GM18511 (cell line): ENCODE measurements around the gene CYFIP2.
A peak's percentile ranks its signal among the peaks of the same experiment; 100 is the strongest.

Experiments
- ATAC-seq: cut with Tn5 transposase; IDR thresholded peaks from one replicate; pipeline ENCODE4 v1.9.1; 2021; ENCODE audit warnings: mild to moderate bottlenecking, moderate library complexity; ENCODE audit not compliant: unreplicated experiment

Gene CYFIP2

DNA sequence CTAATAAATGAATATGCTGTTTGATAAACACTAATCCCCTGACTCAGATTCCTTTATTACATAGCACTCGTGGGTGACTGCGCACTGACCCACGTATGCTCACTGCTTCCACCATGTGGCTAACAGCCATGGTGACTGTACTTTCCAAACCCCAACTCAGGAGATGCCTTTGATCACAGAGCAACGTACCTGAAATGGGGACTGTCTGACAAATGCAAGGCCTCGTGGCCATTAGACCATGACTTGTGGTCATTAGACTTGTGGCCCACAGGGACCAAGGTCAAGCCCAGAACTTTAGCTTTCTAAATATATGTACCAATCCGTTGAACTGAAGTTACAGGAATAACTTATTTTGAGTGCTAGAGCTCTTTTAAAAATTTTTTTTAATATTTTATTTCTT is 46.6 kb downstream of the CYFIP2 start:
- peak; percentile 92 for ATAC-seq

DNA sequence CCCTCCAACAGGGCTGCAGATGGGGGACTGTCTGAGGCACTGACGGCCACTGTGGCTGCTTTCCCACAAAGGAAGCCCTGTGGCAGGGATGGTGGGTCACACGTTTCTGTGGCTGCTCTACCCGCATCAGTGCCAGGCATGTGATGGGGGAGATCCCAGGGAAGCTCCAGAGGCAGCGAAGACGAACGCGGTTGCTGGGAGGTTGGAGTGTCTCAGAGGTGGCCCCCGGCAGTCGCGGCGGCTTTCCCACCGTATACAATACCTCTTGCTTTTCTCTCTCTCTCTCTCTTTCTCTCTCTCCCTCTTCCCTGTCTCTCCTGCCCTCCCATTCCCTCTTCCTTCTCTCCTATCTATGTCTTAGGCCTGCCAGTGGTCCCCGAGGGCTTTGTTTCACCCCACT is 56.7 kb downstream of the CYFIP2 start:
- no peak for ATAC-seq

DNA sequence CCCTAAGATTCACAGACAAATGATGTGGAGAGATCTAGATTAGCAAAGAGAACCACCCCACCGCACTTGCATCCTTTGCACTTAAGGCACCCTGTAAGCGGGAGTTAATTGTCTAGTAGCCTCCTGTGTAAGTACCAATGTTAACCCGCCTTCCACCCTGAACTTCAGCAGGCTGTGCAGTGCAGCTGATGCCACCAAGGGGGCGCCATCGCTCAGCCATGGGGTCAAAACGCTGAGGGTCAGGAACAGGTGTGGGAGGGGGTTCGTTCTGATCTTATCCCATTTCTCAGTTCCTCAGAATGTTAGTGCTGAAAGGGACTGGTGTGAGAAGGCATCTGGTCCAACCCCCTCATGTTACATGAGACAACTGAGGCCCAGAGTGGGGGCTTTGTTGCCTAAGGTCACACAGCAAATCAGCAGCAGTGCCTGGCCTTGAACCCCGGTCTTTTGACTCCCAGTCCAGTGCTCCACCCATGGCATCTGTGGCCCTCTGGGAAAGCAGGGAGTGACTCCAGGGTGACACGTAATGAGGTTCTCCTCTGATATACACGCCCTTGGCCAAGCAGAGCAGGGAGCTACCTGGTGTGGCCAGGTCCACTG is 57.3 kb downstream of the CYFIP2 start:
- ATAC-seq = no peak

DNA sequence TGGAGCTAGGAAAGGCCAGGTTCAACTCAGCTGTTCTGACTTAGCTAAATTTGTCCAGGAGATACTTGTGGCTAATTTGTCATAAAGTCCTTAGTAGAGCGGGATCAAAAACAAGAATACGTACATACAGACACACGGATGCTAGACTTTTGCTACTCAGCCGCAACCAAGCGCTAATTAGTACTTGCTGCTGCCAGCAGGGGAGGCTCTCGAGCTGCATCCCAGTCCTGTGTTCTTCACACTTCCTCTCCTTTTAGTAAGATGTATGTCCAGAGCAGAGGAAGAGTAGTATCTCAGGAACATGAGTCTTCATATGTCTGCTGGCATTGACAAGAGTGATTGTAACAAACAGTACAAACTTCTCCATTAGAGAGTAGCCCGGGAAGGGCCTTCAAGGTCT is 58.3 kb downstream of the CYFIP2 start:
- ATAC-seq = no peak

DNA sequence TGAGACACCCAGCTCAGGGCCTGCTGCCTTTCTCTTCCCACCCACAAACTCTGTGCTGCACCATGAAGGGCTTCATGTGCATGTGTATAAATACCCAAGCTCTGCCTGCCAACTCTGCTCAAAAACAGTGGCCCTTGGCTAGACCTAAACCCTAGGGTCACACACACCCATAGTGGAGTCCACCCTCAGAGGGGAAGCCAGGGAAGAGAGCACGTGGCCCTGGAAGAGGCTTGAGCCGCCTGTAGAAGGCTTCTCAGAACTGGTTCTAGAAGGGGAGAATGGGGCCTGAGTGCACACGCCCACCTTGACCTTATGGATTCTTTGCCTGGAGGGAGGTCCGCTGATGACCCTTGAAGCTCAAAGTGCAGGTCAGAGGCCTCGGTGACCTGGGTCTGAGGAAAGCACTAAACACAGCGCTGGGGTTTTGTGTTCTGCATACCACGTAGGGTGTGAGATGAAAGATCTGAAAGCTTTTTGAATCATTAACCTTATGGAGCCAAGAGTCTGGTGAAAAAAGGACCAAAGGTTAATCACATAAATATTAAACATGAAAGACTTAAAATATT is 60.6 kb downstream of the CYFIP2 start:
- no peak for ATAC-seq

DNA sequence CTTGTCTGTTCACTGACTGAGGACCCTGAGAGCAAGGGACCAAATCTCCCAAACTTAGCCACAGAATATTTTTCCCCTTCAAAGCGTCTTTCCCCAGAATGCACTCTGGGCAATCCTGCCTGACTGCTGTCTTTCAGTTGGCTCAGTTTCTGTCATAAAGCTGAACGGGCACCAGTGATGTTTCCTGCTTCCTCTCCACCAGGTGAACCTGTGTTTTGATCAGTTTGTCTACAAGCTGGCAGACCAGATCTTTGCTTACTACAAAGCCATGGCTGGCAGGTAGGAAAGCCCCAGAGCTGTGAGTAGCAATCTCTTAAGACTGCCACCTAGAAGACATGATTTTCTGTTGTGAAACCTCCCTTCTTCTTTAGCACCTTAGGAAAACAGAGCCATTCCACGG is 61.8 kb downstream of the CYFIP2 start:
- ATAC-seq = peak; percentile 8

DNA sequence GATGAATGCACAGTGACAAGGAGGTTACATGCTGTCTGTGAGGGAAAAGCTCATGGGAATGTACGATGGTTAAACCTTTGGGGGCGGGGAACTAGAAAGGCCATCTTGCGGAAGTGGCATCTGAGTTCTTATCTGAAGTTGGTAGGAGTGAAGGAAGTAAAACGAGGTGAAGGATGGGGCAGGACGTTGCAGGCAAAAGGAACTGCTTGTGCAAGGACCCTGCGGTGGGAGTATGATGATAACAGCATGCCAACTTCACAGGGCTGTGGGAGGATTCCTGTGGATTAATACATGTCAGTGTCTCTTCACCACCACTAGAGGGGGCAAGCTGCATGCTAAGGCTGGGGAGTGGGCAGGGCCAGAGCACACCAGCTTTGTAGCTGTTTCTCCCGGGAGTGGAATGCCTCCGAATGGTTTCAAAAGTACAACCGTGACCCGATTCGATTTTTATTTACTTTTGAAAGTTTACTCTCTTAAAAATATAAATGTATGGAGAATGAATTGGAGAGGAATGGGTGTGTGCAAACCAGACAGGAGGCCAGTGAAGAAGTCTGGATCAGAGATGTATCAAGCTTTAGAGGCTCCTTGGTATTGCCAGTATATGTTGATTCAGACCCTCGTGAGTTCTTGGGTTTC is 62.5 kb downstream of the CYFIP2 start:
- peak; percentile 96 for ATAC-seq

DNA sequence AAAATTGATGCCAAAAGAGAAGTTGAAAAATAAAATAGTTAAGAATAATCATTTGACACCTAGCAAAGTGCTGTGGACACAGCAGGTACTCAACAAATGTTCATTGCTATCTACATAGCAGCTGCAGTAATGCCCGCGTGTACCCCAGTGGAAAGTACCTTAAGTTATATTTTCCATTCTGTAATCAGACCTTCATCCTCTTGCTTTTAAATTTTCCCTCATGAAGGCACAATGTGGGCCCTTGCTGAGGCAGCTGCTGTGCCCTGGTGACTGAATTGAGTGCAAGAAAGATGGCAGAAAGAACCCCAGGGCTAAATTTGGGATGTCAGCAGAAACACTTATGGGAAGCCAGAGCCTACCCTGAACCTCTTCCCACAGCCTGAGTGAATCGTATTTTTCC is 65.9 kb downstream of the CYFIP2 start:
- ATAC-seq = no peak

DNA sequence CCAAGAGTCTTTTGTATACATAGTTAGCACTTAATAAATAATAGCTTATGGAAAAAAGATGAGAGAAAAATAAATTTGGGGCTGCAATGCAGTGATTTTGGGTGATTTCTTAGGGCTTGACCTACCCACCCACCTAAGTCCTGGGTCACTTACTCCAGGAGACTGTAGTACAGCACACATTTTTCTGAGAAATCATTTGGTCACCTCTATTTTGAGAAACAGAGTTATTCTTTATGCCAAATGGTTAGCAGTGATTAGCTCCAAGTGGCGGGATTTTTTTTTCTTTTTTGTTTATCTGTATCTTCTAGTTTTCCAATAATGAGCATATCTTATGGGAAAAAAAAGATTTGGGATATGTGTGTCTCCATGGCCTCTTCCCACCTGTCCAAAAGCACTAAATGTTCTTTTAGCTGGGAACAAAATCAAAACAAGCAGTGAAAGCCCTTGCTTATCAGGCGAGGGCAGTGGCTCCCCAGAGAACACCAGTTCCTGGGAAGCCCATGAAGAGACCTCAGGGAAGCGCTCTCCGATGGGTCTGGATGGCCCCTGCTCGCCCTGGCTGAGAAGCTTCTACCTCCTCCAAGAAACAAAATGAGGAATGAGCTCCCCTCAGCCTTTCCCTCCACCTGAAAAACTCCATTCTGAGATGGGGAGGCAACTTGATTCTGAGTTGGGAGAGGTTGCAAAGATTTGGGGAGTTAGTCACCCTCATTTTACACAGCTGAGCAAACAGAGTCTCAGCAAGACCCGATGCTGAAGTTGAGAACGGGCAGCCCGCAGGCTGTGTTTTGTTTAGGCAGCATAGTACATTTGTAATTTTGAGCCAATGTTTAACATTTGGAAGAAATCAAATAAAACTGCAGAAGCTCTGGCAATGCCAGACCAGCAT is 69.9 kb downstream of the CYFIP2 start:
- no peak for ATAC-seq

DNA sequence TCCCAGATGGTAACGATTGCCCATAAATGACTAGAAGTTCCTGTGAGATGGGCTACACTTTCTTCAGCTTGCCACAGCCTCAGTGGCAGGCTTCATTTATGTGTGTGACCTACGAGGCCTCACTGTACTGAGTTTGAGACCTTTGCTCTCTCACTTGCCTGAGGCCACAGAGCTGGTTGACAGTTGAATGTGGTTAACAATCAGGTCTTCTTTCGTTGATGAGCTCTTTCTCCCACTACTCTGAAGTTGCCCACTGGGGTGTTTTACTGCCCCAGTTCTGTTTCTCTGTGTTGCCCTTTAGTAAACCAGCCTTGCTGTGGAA is 70.5 kb downstream of the CYFIP2 start:
- ATAC-seq = no peak

DNA sequence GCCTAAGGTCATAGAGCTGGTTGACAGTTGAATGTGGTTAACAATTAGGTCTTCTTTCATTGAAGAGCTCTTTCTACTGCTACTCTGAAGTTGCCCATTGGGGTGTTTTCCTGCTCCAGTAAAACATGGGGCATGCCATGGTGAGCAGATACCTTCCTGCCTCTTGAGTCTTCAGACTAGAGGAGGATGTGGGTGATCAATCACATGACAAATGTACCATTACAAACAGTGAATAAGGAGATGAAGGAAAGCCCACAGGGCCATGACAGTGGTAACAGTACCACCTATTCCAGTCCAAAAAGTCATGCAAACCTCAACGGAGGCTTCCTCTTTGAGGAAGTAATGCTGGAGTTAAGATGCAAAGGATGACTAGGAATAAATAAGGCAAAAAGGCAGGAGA is 73.5 kb downstream of the CYFIP2 start:
- ATAC-seq = no peak

DNA sequence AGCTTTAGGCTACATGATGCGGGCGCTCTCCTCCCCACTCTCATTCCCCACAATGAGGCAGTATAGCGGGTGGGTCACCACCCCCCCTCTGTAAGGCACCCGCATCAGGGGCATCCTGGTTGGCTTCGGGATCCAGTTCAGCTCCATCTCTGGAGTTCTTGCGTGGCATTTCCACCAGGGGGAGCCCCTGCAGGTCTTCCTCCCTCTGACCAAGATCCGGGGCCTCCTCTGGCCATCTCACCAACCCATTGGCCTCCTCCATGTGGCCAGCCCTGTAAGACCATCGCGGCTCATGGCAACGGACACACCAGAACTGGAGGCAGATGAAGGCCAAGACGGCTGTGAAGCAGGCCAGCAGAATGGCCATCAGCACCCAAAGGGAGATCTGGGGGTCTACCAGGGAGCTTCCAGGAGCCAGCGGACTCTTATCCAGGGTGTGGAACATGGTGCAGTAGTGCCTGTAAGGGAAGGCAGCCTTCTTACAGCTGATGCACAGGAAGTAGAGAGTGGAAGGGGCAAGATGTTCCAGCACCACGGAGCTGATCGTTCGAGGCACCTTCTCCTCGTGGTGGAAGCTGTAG is 77.0 kb downstream of the CYFIP2 start:
- ATAC-seq = no peak

DNA sequence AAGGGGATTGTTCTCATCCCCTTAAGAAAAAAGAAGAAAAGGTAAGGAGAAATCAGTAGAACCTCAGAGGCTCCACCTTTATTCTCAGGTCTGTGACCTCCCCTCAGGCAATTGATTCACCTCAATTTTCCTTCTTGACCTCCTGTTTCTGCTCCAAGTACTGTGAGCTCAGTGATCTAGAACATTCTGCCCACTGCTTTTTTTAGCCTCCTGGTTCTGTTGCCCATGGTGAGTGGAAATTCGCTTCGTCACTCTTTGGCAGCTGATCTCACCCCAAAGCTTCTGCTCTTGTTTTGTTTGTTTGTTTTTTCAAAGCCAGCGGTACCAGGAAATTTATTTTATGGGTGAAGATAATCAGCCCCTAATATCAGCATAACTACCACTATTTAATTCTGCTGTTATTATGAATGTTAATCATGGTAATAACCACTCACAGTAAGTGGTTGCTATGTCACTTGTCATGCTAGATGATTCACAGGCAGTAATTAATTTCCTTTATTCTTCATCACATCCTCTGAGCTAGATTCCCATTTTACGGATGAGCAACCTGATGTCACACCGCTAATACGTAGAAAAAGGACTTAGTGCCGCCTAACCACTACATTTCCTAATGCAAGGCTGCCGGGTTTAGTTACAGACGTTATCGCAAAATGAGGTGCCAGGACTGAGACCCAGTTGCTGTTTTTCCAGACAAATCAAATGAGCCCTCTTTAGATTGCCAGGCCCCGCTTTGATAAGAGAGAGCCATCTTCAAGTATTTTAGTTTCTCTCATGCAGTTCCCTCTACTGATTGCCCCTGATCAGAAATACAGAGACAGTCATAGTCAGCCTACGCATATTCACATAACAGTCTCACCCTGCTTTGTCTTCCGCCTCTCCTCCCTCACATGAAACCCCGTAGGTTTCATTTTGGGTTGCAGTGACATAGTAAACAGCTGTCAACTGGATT is 78.2 kb downstream of the CYFIP2 start:
- ATAC-seq = no peak

DNA sequence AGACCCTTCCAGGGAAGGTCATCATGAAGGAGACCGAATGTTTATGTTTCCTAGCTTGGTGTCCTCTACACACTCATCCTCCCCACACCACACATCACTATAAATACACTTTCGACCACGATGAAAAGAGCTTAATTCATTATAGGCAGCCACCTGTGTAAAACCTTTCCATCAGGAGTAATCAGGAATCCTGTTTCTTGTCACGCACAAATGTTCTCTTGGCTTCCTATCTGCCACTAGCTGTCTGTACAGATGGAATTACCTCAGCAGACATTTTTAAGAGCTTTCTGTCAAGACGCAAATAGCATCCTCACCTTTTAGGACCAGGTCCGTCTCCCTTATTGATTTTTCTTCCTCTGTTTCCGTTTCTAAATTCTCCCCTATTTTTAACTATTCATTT is 79.1 kb downstream of the CYFIP2 start:
- ATAC-seq = no peak

DNA sequence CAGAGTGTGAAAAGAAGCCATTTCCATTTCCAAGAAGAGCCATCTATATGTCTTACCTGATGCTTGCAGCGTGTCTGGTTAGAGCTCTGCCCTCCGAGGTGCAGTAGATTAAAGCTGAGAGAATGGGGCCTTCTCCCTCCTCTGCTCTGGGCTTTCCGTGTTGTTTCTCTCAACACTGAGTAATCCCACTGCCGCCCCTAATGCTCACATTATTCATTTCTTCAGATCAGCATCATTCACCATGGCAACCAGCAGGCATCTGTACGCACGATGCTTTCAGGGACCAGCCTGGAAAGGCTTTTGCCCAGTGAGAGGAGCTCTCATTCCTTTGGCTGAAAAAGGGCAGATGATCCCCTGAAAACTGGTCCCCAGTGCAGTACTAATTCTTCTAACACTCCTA is 79.6 kb downstream of the CYFIP2 start:
- no peak for ATAC-seq

DNA sequence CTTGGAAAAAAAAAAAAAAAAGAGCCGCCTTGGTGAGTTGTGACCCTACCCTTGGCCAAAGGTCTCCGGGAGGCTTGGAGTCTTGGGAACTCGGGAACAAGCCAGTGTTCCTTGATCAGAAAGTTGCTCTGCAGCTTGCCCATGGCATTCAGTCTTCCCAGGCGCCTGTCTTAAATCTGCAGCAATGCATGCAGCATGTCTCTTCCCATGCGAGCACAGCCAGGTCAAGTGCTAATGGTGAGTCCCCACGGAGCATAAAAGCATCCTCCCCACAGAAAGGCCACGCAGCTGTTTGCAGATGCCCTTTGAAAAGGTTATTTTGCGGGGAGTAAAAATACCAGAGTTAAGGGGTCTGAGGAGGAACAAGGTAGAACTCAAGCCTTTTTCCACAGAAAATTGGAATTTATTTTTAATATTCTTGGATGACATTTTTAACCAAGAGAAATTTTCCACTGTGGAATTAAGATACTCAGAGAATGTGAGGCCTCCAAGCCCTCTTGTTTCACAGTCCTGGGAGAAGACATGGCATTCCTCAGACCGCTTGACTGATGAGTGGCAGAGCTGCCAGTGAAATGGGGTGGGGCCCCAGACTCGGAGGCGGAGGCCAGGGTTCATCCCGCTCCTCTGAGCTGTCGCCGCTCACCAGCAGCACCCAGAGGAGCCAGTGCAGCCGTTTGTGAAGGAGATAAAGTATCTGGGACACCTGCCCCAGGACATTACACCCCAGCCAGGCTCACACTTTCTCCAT is 81.6 kb downstream of the CYFIP2 start:
- ATAC-seq = no peak

DNA sequence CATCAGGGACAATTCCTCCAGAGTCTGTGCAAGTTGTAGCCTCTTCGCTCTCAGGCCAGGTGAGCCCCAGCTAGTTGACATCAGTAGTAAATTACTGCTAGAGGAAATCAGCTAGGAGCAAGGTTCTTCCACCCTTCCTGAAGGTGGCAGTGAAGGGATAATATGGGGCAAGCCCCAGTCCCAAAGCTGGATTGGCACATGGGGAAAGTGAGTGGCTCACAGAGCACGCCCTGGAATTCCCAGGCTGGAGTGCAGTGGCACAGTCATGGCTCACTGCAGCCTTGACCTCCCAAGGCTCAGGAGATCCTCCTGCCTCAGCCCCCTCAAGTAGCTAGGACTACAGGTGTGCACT is 82.1 kb downstream of the CYFIP2 start:
- no peak for ATAC-seq

DNA sequence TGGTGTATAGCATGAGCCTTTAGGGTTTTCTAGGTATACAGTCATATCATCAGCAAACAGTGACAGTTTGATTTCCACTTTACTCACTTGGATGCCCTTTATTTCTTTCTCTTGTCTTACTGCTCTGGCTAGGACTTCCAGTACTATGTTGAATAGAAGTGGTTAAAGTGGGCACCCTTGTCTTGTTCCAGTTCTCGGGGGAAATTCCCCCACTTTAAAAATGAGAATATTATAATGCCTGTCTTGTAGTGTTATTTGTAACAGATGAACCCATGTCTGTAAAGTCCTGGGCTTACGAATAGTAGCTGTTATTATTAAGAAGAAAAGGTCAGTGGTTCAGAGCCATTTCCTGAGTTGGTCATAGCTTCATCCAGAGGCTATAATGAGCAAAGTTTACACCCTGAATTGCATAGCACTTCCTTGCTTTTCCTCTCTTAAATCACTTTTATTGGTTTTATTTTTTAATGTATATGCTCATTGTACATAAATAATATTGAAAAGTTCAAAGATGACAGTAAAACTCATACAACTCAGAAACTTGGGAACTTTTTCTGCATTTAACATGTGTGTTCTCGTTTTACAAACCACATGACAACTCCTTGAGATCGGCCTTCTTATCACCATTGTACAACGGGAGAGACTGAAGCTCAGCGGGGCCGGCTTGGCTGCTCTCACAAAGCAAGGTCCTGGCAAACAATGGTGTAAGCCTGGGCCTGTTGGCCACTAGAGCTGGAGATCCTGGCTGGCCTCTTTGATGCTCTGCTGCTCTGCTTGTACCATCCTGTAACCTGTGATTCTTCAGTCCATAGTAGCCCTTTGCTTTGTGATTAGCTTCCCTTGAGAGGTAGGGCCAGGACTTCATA is 85.2 kb downstream of the CYFIP2 start:
- ATAC-seq = no peak

DNA sequence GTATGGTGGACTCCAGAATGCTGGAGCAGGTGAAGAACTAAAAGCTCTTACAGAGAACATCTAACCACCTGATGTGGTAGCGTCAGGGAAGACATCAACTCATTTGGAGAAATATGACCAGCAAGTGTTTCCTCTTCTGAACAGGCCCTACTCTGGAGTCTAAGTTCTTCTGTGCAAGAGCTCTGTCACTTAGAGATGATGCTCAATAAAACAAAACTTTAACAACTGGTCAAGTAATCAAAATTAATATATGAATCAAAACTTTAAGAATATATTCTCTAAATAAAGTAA is 85.8 kb downstream of the CYFIP2 start:
- ATAC-seq = no peak
